ENCODE data around the gene PGLYRP2.

- no peak for TF ChIP-seq CTCF (IDR thresholded peaks at IDR 0.05; ENCODE audit: borderline replicate concordance, extremely low read depth, low read length, poor library complexity, severe bottlenecking)
- no peak for TF ChIP-seq EZH2 (IDR thresholded peaks at IDR 0.05; ENCODE audit: borderline replicate concordance, low read depth, low read length, severe bottlenecking)
These were observed 22.9 kb downstream of the PGLYRP2 start for GRCh38 chr19:15456441-15456840.
